ENCODE results near the gene CD300LG.
"Not testable (repeated sequence)": the region's sequence is repeated elsewhere in the genome, so short reads cannot be mapped to it uniquely, and the experiment has no call there.

CD300LG gene

DNA sequence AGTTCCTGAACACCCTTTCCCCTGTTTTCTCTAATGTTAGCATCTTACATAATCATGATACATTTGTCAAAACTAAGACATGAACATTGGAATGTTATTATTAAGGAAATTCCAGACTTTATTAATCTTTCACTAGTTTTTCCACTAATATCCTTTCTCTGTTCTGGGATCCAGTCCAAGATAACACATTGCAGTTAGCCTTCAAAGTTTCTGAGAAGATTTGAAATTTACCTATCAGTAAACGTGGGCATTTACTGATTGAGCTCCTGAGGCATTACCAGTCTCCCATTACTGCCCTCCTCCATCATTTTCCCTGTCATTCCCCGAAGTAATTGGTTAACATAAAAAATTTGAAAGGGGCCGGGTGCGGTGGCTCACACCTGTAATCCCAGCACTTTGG lies 5.7 kb upstream of the CD300LG start:
- ATAC-seq = no peak
- no peak for TF ChIP-seq ARNTL (CRISPR knock-in tag; IDR thresholded peaks at IDR 0.05; ENCODE audit: borderline replicate concordance, low read depth)
- TF ChIP-seq ZFP3 (CRISPR knock-in tag; IDR thresholded peaks at IDR 0.05) = no peak
- TF ChIP-seq PPARA (CRISPR knock-in tag; IDR thresholded peaks at IDR 0.05; ENCODE audit: borderline replicate concordance) = no peak
- no peak for TF ChIP-seq ESRRG (CRISPR knock-in tag; IDR thresholded peaks at IDR 0.05)
- TF ChIP-seq BACH2 (CRISPR knock-in tag; IDR thresholded peaks at IDR 0.05; ENCODE audit: borderline replicate concordance) = no peak
- no peak for TF ChIP-seq GLIS3 (CRISPR knock-in tag; IDR thresholded peaks at IDR 0.05)
- TF ChIP-seq OSR1 (CRISPR knock-in tag; IDR thresholded peaks at IDR 0.05) = no peak
- no peak for TF ChIP-seq ZNF565 (CRISPR knock-in tag; conservative IDR thresholded peaks at IDR 0.05; ENCODE audit: low read depth)
- TF ChIP-seq ZNF8 (CRISPR knock-in tag; IDR thresholded peaks at IDR 0.05) = no peak

DNA sequence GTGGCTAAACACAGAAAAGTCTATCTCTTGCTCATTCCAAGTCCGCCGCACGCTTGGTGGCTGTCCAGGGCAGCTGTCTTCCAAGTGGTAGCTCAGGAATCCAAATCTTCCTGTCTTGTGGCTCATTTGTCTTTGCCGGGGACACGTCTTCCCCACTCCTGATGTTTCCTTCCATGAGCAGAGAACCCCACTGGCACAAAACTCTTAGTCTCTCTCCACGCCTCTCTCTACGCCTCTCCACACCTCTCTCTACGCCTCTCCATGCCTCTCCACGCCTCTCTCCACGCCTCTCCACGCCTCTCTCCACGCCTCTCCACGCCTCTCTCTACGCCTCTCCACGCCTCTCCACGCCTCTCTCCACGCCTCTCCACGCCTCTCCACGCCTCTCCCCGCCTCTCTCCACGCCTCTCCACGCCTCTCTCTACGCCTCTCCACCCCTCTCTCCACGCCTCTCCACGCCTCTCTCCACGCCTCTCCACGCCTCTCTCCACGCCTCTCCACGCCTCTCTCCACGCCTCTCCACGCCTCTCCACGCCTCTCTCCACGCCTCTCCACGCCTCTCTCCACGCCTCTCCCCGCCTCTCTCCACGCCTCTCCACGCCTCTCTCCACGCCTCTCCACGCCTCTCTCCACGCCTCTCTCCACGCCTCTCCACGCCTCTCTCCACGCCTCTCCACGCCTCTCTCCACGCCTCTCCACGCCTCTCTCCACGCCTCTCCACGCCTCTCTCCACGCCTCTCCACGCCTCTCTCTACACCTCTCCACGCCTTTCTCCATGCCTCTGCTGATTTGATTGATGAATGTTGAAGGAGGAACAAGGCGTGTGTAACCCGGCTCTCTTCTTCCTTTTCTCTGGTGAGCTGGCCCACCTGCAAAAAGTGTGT lies 4.6 kb upstream of the CD300LG start:
- not testable (repeated sequence) for ATAC-seq

DNA sequence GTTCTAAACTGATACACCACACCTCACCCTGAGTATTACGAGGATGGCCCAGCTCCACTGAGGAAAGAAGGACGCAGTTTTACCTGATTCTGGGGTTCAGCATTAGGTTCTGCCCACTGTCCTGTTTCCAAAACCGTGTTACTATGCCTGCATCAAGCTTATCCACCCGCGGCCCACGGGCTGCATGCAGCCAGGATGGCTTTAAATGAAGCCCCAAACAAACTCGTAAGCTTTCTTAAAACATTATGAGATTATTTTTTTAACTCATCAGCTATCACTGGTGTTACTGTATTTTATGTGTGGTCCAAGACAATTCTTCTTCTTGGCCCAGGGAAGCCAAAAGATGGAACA lies 4.0 kb upstream of the CD300LG start:
- TF ChIP-seq, protein P1, sequence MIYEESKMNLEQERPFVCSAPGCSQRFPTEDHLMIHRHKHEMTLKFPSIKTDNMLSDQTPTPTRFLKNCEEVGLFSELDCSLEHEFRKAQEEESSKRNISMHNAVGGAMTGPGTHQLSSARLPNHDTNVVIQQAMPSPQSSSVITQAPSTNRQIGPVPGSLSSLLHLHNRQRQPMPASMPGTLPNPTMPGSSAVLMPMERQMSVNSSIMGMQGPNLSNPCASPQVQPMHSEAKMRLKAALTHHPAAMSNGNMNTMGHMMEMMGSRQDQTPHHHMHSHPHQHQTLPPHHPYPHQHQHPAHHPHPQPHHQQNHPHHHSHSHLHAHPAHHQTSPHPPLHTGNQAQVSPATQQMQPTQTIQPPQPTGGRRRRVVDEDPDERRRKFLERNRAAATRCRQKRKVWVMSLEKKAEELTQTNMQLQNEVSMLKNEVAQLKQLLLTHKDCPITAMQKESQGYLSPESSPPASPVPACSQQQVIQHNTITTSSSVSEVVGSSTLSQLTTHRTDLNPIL (CRISPR knock-in tag; IDR thresholded peaks at IDR 0.05; ENCODE audit: low read depth) = no peak
- no peak for TF ChIP-seq TOX (CRISPR knock-in tag; IDR thresholded peaks at IDR 0.05; ENCODE audit: borderline replicate concordance)
- TF ChIP-seq PPARA (CRISPR knock-in tag; IDR thresholded peaks at IDR 0.05; ENCODE audit: borderline replicate concordance) = no peak
- TF ChIP-seq OSR1 (CRISPR knock-in tag; IDR thresholded peaks at IDR 0.05) = no peak
- TF ChIP-seq GLIS3 (CRISPR knock-in tag; IDR thresholded peaks at IDR 0.05) = no peak
- TF ChIP-seq ZFP30 (CRISPR knock-in tag; IDR thresholded peaks at IDR 0.05) = no peak
- TF ChIP-seq ZFP3 (CRISPR knock-in tag; IDR thresholded peaks at IDR 0.05) = no peak
- TF ChIP-seq, protein P2, sequence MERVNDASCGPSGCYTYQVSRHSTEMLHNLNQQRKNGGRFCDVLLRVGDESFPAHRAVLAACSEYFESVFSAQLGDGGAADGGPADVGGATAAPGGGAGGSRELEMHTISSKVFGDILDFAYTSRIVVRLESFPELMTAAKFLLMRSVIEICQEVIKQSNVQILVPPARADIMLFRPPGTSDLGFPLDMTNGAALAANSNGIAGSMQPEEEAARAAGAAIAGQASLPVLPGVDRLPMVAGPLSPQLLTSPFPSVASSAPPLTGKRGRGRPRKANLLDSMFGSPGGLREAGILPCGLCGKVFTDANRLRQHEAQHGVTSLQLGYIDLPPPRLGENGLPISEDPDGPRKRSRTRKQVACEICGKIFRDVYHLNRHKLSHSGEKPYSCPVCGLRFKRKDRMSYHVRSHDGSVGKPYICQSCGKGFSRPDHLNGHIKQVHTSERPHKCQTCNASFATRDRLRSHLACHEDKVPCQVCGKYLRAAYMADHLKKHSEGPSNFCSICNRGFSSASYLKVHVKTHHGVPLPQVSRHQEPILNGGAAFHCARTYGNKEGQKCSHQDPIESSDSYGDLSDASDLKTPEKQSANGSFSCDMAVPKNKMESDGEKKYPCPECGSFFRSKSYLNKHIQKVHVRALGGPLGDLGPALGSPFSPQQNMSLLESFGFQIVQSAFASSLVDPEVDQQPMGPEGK (CRISPR knock-in tag; IDR thresholded peaks at IDR 0.05; ENCODE audit: borderline replicate concordance) = no peak
- TF ChIP-seq TCF4 (CRISPR knock-in tag; IDR thresholded peaks at IDR 0.05; ENCODE audit: borderline replicate concordance) = no peak
- TF ChIP-seq ZNF70 (CRISPR knock-in tag; IDR thresholded peaks at IDR 0.05) = no peak
- TF ChIP-seq, protein P3, sequence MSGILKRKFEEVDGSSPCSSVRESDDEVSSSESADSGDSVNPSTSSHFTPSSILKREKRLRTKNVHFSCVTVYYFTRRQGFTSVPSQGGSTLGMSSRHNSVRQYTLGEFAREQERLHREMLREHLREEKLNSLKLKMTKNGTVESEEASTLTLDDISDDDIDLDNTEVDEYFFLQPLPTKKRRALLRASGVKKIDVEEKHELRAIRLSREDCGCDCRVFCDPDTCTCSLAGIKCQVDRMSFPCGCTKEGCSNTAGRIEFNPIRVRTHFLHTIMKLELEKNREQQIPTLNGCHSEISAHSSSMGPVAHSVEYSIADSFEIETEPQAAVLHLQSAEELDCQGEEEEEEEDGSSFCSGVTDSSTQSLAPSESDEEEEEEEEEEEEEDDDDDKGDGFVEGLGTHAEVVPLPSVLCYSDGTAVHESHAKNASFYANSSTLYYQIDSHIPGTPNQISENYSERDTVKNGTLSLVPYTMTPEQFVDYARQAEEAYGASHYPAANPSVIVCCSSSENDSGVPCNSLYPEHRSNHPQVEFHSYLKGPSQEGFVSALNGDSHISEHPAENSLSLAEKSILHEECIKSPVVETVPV (CRISPR knock-in tag; IDR thresholded peaks at IDR 0.05) = no peak
- no peak for TF ChIP-seq ZC3H10 (CRISPR knock-in tag; IDR thresholded peaks at IDR 0.05)
- no peak for TF ChIP-seq SNAI2 (CRISPR knock-in tag; IDR thresholded peaks at IDR 0.05)
- ATAC-seq = no peak

DNA sequence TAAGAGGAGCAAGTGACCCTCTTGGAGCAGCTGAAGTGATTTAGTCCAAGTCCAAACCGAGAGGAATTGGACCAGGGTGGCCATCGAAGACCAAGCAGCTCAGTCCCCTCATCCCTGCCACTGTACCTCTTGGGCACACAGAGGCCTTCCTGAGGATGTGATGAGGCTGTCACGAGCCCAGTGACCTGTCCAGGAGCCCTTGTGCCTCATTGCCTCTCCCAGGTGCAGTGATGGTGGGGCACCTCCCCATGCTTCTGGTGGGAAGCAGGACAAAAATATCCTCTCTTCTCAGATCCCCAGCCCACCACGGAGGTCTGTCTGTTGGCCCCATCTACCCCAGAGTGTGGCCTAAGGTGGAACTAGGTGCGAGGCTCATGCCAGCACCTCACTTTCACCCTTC lies 2.7 kb upstream of the CD300LG start:
- ATAC-seq = no peak
- TF ChIP-seq ZFP30 (CRISPR knock-in tag; IDR thresholded peaks at IDR 0.05) (no peak), TCF4 (CRISPR knock-in tag; IDR thresholded peaks at IDR 0.05; ENCODE audit: borderline replicate concordance) (no peak), ZNF70 (CRISPR knock-in tag; IDR thresholded peaks at IDR 0.05) (no peak), ZNF8 (CRISPR knock-in tag; IDR thresholded peaks at IDR 0.05) (no peak), ESRRG (CRISPR knock-in tag; IDR thresholded peaks at IDR 0.05) (no peak), ARNTL (CRISPR knock-in tag; IDR thresholded peaks at IDR 0.05; ENCODE audit: borderline replicate concordance, low read depth) (no peak), ZFP3 (CRISPR knock-in tag; IDR thresholded peaks at IDR 0.05) (no peak), SNAI2 (CRISPR knock-in tag; IDR thresholded peaks at IDR 0.05) (no peak), CSDC2 (CRISPR knock-in tag; IDR thresholded peaks at IDR 0.05) (no peak), ZNF565 (CRISPR knock-in tag; conservative IDR thresholded peaks at IDR 0.05; ENCODE audit: low read depth) (no peak), ZC3H10 (CRISPR knock-in tag; IDR thresholded peaks at IDR 0.05) (no peak), PPARA (CRISPR knock-in tag; IDR thresholded peaks at IDR 0.05; ENCODE audit: borderline replicate concordance) (no peak), OSR1 (CRISPR knock-in tag; IDR thresholded peaks at IDR 0.05) (no peak), GLIS3 (CRISPR knock-in tag; IDR thresholded peaks at IDR 0.05) (no peak), TOX (CRISPR knock-in tag; IDR thresholded peaks at IDR 0.05; ENCODE audit: borderline replicate concordance) (no peak), ISL1 (CRISPR knock-in tag; IDR thresholded peaks at IDR 0.05) (no peak)
- TF ChIP-seq, protein P4, sequence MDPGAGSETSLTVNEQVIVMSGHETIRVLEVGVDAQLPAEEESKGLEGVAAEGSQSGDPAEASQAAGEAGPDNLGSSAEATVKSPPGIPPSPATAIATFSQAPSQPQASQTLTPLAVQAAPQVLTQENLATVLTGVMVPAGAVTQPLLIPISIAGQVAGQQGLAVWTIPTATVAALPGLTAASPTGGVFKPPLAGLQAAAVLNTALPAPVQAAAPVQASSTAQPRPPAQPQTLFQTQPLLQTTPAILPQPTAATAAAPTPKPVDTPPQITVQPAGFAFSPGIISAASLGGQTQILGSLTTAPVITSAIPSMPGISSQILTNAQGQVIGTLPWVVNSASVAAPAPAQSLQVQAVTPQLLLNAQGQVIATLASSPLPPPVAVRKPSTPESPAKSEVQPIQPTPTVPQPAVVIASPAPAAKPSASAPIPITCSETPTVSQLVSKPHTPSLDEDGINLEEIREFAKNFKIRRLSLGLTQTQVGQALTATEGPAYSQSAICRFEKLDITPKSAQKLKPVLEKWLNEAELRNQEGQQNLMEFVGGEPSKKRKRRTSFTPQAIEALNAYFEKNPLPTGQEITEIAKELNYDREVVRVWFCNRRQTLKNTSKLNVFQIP (CRISPR knock-in tag; IDR thresholded peaks at IDR 0.05; ENCODE audit: borderline replicate concordance, low read depth) = no peak
- TF ChIP-seq, protein P3 (CRISPR knock-in tag; IDR thresholded peaks at IDR 0.05) = no peak
- TF ChIP-seq, protein P2 (CRISPR knock-in tag; IDR thresholded peaks at IDR 0.05; ENCODE audit: borderline replicate concordance) = no peak

All from SK-N-SH treated with all-trans-retinoic acid at 6 μM for 48 hours (cell line).